Lower leg skin (tissue), 4 donors: ENCODE measurements around the gene POGZ. TPM values are rescaled to one million over a fixed set of nuclear protein-coding genes. Genes with fewer than 3 reads are reported as not detected.

Experiments
- DNase-seq, 2 donors: peaks; one replicate each; pipeline ENCODE4 v3.0.0-alpha.2; 2019; ENCODE audit warnings: low spot score in 2 of 2
- H3K4me3 ChIP-seq: fragments of 200-600 bp; sonication (generic); 2 replicates; pipeline ENCODE4 v1.5.1; 2017; ENCODE audit warnings: mild to moderate bottlenecking, low read depth; ENCODE audit not compliant: poor library complexity, severe bottlenecking
- CTCF ChIP-seq, 3 donors: fragments of 450-650 bp; IDR thresholded peaks; one replicate each; pipeline ENCODE4 v1.5.1; 2016; ENCODE audit warnings: antibody characterized with exemption in 3 of 3, mild to moderate bottlenecking in 3 of 3, moderate library complexity in 2 of 3
- POLR2A ChIP-seq, 2 donors: fragments of 450-650 bp; IDR thresholded peaks; one replicate each; pipeline ENCODE4 v1.6.1; 2016 to 2017; ENCODE audit warnings: antibody characterized with exemption in 2 of 2, mild to moderate bottlenecking in 1 of 2, moderate library complexity in 1 of 2
- WGBS, 2 donors: methylation state at CpG; one replicate each; pipeline ENCODE4 v1.1.5; 2018; 5-methylcytosine and 5-hydroxymethylcytosine counted together
- intact Hi-C: fragments of 100-400 bp; cut with DNase I; formaldehyde crosslinking; loops from one replicate; pipeline ENCODE4 v1.15.0; 2023; ENCODE audit warnings: low total_unique reads
- total RNA-seq, 4 donors: library from RNA; depleted of rRNA; stranded (reverse); fragments of >200 nt; gene quantifications; one replicate each; pipeline ENCODE4 v1.1.0, GENCODE V29; 2016

POGZ gene
- total RNA-seq, 4 donors from 2014 or later = 23.7 to 71.8 (median 26.8) TPM

GRCh38 chr1:151428068-151428467 is 31.2 kb downstream of the POGZ start:
- TF ChIP-seq POLR2A (IDR thresholded peaks at IDR 0.05) (no peak), CTCF (IDR thresholded peaks at IDR 0.05) (no peak)
- no peak overlapping the region for H3K4me3 ChIP-seq
- no peak for DNase-seq
- intact Hi-C loops = no loop called here
- 95 to 96% methylated on average over 7 of the region's 7 CpGs for WGBS, 2 donors

GRCh38 chr1:151425103-151425502 is 34.2 kb downstream of the POGZ start:
- H3K4me3 ChIP-seq = no peak overlapping the region
- no peak for DNase-seq
- 70 to 82% methylated on average over 2 of the region's 2 CpGs for WGBS, 2 donors
- intact Hi-C loops = no loop called here
- TF ChIP-seq CTCF (IDR thresholded peaks at IDR 0.05) = no peak
- no peak for TF ChIP-seq POLR2A (IDR thresholded peaks at IDR 0.05)

- WGBS, 2 donors = 85 to 93% methylated on average over 5 of the region's 5 CpGs
- H3K4me3 ChIP-seq = no peak overlapping the region
- no peak for DNase-seq
- intact Hi-C loops = no loop called here
- TF ChIP-seq CTCF (IDR thresholded peaks at IDR 0.05) (no peak), POLR2A (IDR thresholded peaks at IDR 0.05) (no peak)
These were observed 39.5 kb downstream of the POGZ start for GRCh38 chr1:151419819-151420218.

- no peak for TF ChIP-seq CTCF (IDR thresholded peaks at IDR 0.05)
- no peak for TF ChIP-seq POLR2A (IDR thresholded peaks at IDR 0.05)
These were observed 41.2 kb downstream of the POGZ start for GRCh38 chr1:151418081-151418480.

GRCh38 chr1:151416231-151416630 is 43.1 kb downstream of the POGZ start:
- DNase-seq = no peak
- intact Hi-C loops = no loop called here
- 99 to 100% methylated on average over 4 of the region's 4 CpGs for WGBS, 2 donors
- no peak for TF ChIP-seq POLR2A (IDR thresholded peaks at IDR 0.05)
- no peak for TF ChIP-seq CTCF (IDR thresholded peaks at IDR 0.05)
- H3K4me3 ChIP-seq = no peak overlapping the region

More at GRCh38 chr1:151418081-151418480, 41.2 kb downstream of the POGZ start:
- no peak for DNase-seq
- no peak overlapping the region for H3K4me3 ChIP-seq
- 97 to 98% methylated on average over 3 of the region's 3 CpGs for WGBS, 2 donors
- intact Hi-C loops = no loop called here

GRCh38 chr1:151411884-151412283 is 47.4 kb downstream of the POGZ start:
- DNase-seq = no peak
- intact Hi-C loops = no loop called here
- TF ChIP-seq CTCF (IDR thresholded peaks at IDR 0.05) (no peak), POLR2A (IDR thresholded peaks at IDR 0.05) (no peak)
- no peak overlapping the region for H3K4me3 ChIP-seq
- 82 to 86% methylated on average over 2 of the region's 2 CpGs for WGBS, 2 donors
